HG03442 (cell line): Measurements from ENCODE around the gene ZNF157.
"Not testable (repeated sequence)": the region's sequence is repeated elsewhere in the genome, so short reads cannot be mapped to it uniquely, and the experiment has no call there.

Experiments
- ATAC-seq: cut with Tn5 transposase; IDR thresholded peaks from one replicate; pipeline ENCODE4 v1.9.1; 2021; ENCODE audit warnings: mild to moderate bottlenecking, moderate library complexity; ENCODE audit not compliant: unreplicated experiment

ZNF157 gene

DNA sequence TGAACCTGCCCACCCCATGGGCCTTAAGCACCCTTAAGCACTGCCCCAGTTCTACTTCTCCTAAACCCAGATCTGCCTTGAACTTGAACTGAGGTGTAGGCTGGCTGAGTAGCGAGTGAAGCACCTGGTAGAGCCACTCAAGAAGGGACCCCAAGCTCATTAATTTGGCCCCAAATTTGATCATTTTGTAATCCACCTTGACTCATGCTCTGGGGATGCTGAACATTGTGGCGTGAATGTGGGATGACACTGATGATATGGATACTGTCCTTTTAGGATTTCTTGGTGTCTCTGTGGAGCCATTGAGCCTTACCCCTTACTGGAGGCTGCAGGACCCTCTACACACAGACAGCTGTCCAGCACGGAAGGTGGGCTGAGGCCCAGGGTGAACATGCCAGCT lies at the start of gene ZNF157:
ZNF157 (plus strand) TSS at position 301 of the 400 bp plus-strand sequence; CDS start at position 392, 91 bp downstream.
- ATAC-seq: no peak

DNA sequence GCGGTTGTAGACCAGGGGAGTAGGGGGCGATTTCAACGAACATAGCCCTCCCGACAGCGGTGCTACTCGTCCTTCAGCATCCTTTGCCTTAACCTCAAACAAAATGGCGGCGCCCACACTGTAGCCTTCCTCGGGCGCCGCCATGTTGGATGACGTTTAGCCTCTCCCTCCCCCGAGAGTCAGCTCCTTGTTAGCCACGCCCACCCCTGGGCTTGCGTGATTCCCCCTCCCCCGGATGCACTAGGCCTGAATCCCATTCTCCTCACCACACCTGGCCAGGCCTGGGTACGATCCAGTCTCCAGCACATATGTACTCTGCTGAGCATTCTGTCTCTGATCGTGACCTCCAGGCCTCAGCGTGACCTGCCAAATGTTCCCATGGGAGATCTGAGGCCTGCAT lies 49.0 kb upstream of the ZNF157 start:
- no peak for ATAC-seq

DNA sequence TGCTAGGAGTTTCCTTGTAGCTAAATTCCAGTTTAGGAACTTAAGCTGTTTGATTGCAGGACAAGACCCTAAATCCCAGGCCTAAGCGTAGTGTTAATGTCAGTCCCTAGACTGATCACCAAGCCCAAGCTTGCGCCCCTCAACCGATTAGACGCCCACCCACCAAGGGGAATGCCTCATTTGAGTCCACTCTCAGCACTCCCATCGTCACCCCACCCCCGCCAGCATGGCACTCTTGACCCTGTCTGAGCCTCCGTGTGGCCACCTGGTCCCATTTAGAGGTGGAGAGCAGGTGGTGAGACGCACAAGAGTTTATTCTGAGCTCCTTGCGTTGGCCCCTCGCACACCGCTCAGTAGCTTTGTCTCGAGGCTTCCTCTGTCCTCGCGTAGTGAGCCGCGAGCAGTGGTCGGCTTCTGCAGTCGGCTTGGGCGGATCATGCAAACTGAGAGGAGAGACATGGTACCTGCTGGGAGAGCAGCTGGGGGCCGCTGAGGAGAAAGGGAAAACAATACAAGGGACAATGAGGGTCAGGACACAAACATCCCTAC lies 48.5 kb upstream of the ZNF157 start:
- no peak for ATAC-seq

DNA sequence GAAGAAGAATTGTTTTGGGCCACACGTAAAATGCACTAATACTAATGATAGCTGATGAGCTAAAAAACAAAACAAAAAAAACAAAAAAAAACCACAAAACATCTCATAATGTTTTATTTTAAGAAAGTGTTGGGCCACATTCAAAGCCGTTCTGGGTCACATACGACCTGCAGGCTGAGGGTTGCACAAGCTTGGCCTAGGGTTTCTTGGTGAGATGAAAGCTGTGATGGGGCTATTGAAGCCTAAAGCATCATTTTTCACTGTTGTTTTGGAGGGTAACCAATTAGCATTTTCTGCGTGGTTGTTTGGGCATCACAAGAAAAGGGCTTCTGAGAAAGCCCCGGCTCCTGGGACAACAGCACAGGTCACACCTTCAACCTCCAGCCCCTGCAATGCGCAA lies 42.5 kb upstream of the ZNF157 start:
- no peak for ATAC-seq

DNA sequence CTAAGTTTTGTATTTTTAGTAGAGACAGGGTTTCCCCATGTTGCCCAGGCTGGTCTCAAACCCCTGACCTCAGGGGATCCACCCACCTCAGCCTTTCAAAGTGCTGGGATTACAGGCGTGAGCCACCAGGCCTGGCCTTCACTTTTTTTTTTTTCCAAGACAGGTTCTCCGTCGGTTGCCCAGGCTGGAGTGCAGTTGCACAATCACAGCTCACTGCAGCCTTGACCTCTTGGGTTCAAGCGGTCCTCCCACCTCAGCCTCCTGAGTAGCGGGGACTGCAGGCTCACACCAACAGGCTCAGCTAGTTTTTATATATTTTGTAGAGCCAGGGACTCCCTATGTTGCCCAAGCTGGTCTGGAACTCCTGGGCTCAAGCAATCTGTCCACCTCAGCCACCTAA lies 37.6 kb upstream of the ZNF157 start:
- ATAC-seq: not testable (repeated sequence)

DNA sequence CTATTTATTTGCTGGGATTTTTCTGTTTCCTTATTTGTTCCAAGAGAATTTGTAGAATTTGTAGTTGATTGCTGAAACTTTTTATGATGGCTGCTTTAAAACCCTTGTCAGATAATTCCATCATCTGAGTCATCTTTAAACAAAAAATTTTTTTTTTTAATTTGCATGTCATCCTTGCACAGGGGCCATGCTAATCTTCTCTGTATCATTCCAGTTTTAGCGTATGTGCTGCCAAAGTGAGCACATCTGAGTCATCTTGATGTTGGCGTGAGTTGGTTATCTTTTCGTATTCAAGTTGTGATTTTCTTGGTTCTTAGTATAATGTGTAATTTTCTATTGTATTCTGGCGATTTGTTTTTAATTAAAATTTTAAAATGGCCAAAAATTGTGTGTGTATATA lies 18.7 kb upstream of the ZNF157 start:
- no peak for ATAC-seq

DNA sequence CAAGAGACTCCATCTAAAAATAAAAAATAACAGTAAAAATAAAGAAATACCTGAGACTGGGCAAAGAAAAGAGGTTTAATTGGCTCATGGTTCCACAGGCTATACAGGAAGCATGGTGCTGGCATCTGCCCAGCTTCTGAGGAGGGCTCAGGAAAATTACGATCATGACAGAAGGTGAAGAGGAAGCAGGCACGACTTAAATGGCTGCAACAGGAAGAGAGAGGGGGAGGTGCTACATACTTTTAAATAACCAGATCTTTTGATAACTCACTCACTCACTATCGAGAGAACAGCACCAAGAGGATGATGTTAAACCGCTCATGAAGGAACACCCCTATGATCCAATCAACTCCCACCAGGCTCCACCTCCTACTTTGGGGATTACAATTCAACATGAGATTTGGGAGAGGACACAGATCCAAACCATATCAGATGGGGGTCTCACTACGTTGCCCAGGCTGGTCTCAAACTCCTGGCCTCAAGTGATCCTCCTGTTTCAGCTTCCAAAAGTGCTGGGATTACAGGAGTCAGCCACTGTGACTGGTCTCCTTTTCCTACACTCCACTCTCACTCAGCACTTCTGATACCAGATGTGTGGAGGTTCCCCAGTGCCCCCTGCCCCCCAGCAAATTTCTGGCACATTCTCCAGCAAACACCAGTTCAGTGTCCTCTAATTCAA lies 11.9 kb upstream of the ZNF157 start:
- ATAC-seq: no peak

DNA sequence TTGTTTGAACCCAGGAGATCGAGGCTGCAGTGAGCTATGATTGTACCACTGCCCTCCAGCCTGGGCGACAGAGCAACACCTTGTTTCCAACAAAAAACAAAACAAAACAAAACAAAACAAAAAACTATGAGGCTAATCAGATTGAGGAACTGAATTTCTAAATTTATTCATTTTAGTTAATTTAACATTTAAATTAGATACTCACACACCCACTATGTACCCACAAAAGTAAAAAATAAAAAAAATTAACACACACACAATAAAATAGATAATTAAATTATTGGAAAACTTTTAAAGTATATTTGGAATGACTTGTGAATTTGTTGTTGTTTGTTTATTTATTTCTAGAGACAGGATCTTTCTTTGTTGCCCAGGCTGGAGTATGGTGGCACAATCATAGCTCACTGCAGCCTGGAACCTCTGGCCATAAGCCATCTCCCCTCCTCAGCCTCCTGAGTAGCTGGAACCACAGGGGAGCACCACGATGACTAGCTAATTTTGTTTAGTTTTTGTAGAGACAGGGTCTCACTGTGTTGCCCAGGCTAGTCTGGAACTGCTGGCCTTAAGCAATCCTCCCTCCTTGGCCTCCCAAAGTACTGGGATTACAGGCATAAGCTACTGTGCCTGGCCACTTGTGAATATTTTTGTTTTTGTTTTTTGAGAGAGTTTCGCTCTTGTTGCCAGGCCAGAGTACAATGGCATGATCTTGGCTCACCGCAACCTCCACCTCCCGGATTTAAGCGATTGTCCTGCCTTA lies 9.8 kb upstream of the ZNF157 start:
- ATAC-seq: no peak

DNA sequence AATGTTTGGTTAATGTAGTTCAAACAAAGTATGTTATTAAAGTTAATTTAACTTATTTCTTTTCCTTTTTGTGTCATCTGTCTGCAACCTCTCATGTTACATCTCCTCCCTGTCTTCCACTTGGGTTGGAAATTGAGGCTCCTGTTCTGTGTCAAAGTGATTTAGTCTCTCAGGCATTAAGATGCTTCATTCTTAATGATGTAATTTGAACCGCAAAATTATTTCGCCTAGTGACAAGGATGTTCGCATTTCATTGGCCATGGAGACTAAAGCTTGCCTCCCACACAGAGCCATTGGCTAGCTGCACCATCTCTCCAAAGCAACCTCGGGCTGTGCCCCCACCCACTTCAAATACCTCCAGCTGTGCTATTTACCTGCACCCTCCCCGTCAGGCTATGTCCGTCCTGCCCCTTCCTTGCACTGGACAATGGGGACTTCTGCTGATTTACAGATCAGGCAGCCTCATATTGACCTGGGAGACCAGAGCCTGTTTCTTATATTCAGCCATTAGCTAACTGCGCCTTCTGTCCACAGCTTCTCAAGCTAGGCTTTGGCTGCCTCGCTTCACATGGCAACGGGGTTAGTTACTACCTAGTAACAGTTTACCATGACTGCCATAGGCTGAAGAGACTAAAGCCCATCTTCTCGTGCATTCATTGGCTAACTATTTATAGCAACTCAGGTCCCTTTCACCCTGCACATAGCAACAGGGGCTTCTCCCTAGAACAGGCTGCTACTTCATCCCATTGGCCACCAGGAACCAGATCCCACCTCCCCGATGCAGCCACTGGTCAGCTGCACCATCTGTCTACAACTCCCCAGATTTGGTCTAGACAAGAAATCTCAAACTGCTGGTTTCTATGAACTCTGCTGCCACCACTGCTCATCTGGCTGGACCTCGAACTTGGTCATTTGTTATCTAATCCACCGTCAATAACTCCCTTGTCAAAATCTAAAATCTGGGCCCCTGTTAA lies 8.6 kb upstream of the ZNF157 start:
- peak; percentile 78 for ATAC-seq

DNA sequence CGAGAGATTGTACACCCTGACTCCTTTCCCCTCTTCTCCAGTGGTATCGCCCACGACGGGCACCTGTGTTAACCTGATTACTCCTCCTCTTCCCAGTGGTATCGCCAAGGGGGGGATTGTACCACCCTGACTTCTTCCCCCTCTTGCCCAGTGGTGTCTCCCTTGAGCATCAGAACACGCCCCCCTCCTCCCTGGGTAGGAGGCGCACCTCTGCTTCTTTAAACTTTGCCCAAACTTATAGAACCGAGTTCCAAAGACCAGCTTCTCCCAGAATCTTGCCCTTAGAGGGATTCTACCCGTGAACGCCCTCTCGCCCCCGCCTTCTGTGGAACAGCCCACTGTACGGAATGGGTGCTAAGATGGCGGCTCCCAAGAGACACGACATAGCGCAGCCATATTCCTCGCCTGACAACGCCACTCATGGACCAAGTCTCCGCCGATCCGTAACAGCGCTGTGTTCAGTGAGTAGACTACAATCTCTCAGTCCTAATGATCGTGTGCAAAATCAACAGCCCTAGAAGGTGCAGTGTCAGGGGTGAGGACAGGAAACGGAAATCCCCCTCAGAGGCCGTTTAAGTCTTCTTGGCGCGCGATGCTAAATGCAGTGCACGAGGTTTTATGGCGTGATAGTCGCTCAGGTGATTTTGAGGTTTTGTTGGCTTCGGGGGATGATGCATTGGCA lies 4.2 kb upstream of the ZNF157 start:
- peak; percentile 38 for ATAC-seq

DNA sequence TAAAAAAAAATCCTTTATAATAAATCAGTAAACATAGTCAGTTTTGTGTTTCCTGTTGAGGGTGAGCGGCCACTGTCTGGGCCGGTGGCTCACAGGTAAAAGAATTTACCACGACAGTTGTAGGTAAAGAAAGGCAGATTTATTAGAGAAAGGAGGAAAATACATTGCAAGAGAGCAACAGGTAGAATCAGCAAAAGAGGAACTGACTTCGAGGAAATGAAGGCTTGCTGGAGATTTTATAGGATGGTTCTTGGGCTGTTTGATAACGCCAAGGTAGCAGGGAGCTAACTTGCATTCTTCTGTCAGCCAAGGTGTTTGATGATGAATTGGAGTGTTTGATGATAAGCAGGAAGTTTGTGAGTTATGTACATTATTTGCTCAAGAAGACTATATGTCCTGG lies 2.8 kb downstream of the ZNF157 start:
- ATAC-seq: no peak

DNA sequence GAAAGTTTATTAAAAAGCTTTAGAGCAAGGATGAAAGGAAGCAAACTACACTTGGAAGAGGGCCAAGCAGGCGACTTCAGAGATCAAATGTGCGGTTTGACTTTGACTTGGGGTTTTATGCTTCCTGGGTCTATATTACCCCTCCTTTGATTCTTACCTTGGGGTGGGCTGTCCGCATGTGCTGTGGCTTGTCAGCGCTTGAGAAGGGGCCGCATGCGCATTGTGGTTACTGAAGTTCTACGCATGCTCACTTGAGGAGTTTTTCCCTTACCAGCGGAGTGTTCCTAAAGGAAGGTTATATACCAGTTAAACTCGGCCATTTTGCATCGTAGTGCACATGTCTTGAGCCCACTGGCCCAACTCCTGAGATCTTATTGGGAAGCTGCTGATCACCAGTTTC lies 9.9 kb downstream of the ZNF157 start:
- ATAC-seq: no peak

DNA sequence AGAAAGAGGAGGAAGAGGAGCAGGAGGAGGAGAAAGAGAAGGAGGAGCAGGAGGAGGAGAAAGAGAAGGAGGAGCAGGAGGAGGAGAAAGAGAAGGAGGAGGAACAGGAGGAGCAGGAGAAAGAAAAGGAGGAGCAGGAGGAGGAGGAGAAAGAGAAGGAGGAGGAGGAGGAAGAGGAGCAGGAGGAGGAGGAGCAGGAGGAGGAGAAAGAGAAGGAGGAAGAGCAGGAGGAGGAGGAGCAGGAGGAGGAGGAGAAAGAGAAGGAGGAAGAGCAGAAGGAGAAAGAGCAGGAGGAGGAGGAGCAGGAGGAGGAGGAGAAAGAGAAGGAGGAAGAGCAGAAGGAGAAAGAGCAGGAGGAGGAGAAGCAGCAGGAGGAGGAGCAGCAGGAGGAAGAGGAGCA lies 10.5 kb downstream of the ZNF157 start:
- ATAC-seq: not testable (repeated sequence)

DNA sequence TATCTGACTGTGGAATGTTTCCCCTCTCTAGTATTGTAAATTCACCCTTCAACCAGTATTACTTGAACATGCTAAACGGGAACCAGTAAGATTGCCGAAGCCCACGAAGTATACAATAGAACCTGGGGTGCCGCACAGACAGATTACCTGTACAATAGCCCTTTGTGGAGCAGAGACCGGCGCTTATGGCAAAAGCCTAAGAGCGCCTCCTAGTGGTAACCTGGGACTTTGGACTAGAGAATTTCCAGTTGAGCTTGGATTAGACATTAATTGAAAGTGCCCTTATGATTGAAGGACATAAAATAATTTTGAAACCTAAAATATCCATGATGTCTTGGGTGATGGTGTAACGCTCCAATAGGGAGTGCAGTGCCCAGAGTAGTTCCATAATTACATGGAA lies 14.1 kb downstream of the ZNF157 start:
- peak; percentile 55 for ATAC-seq

DNA sequence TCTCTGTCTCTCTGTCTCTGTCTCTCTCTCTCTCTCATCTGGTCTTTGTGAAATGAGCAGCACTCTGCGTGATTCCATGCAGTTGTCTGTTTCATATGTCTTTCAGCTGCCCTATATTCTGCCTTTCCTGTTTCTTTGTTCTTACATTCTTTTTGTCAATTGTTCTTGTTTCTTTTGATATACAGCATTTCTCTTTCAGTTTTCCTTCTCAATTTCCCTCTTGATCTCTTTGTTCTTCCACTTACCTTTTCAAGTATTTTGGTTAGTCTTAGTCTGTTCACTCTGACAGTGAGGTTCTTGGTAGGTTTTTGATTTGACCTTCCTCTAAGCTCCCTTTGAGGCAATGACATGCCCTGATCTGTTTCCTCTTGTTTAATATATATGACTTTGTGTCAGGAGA lies 20.4 kb downstream of the ZNF157 start:
- ATAC-seq: no peak

DNA sequence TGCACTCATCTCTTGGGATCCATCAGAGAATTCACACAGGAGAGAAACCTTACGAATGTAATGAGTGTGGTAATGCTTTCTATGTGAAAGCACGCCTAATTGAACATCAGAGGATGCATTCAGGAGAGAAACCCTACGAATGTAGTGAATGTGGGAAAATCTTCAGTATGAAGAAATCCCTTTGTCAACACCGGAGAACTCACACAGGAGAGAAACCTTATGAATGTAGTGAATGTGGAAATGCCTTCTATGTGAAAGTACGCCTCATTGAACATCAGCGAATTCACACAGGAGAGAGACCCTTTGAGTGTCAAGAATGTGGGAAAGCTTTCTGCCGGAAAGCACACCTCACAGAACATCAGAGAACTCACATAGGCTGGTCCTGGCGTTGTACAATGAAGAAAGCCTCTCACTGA lies 42.8 kb downstream of the ZNF157 start:
- no peak for ATAC-seq

DNA sequence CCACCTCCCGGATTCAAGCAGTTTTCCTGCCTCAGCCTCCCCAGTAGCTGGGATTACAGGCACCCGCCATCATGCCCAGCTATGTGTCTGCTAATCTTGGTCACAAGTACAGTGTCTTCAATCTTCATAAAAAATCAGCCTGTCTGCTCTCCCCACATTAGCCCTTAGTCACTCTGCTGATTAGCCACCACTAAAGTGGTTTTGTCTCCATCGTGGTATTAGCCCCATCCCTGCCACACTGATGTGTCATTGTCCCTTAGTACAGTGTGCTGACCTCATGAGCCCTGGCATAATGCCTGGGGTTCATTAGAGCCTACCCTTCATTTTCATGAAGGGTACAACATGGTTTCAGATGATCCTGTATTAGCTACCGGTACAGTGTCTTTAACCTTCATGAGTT lies 49.9 kb downstream of the ZNF157 start:
- ATAC-seq: no peak

DNA sequence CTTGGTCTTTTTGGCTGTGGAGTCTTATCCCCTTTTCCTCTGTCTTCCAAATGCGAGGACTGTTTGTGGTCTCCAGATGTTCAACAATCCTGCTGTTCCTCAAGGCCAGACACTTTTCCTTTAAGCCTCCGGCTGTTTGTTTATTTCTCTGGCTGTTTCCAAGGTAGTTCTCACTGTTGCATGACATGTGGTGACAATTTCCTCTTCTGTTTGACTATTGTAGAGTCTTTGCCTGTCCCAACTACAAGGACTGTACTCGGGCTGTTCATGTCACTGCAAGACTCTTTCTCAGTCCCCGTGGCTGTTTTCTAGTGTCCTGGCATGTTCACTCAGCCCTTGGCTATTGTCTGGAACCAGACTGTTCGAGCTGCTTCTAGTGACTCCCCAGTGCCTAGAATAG lies 50.6 kb downstream of the ZNF157 start:
- no peak for ATAC-seq

DNA sequence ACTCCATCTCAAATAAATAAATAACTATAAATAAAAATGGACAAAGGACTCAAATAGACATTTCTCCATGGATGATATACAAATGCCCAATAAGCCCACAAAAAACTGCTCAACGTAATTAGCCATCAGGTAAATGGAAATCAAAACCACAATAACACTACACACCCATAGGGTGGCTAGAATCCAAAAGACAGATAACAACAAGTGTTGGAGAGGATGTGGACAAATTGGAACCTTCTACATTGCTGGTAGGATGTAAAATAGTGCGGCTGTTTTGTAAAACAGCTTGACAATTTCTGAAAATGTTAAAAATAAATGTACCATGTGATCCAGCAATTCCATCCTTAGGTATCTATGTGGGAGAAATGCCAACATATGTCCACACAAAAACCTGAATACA lies 52.1 kb downstream of the ZNF157 start:
- no peak for ATAC-seq

DNA sequence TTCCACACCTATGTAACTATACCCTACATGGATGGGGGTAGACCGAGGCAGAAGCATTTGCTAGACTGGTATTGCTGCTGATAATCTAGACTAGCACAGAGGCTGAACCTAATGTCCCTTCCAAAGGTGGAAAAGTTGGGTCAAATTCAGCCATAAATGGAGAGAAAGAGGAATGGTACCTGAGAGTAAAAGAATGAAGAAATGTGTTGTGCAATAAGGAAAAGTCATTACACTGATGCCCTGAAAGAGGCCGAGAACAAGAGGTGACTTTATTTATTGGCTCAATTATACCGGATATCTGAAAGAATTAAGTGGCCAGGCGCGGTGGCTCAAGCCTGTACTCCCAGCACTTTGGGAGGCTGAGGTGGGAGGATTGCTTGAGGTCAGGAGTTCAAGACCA lies 60.5 kb downstream of the ZNF157 start:
- no peak for ATAC-seq

DNA sequence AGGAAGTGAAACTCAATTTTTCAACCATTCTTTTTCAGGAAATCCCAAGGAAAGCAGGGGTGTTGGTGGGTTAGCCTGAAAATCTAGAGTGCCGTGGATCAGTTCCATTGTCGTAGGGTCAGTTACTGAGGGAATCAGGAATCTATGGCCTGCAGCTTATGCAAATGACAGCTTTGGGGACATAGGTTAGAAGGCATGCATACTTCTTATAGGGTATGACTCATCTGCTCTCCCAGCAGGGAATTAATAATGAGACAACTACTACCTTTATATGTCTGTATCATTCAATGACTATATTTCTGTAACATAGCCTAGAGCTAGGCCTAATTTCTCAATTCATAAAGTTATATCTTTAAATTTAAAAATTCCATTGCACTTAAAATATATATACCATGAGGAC lies 76.1 kb downstream of the ZNF157 start:
- no peak for ATAC-seq
